HL-60 (cell line): Measurements from ENCODE around the gene SLFN5.

Experiments
- DNase-seq, 2 experiments: peaks; one replicate each; pipeline ENCODE4 v3.0.0-alpha.2; 2010 to 2020; ENCODE audit warnings: low read depth in 1 of 2, low spot score in 1 of 2
- H3K27ac ChIP-seq: fragments of 250-450 bp; sonication (Bioruptor Pico); replicated peaks from 2 replicates; pipeline ENCODE4 v1.5.1; 2020; ENCODE audit warnings: mild to moderate bottlenecking, moderate library complexity
- H3K27me3 ChIP-seq: fragments of 250-450 bp; sonication (Bioruptor Pico); 2 replicates; pipeline ENCODE4 v1.5.1; 2021; ENCODE audit warnings: mild to moderate bottlenecking, moderate library complexity; ENCODE audit not compliant: insufficient read depth, poor library complexity, severe bottlenecking
- H3K4me3 ChIP-seq: replicated peaks from 2 replicates; pipeline ENCODE4 v1.5.1; 2011; ENCODE audit warnings: mild to moderate bottlenecking, control low read depth, low read length; ENCODE audit not compliant: insufficient read depth
- GABPA ChIP-seq: IDR thresholded peaks from 2 replicates; pipeline ENCODE4 v1.6.1; 2012; ENCODE audit warnings: low read depth
- POLR2AphosphoS5 ChIP-seq: IDR thresholded peaks from 2 replicates; pipeline ENCODE4 v1.6.1; 2012; ENCODE audit warnings: low read depth
- SPI1 ChIP-seq: IDR thresholded peaks from 2 replicates; pipeline ENCODE4 v1.6.1; 2012; ENCODE audit warnings: low read depth, mild to moderate bottlenecking, borderline replicate concordance
- TF ChIP-seq, protein P1 (sequence below): IDR thresholded peaks from 2 replicates; pipeline ENCODE4 v1.6.1; 2012; ENCODE audit warnings: low read depth; ENCODE audit not compliant: insufficient replicate concordance
- TF ChIP-seq, protein P2 (sequence below): IDR thresholded peaks from one replicate; pipeline ENCODE4 v1.5.1; 2011; ENCODE audit warnings: low read length, control low read depth, inconsistent platforms; ENCODE audit not compliant: insufficient read depth

SLFN5 gene

DNA sequence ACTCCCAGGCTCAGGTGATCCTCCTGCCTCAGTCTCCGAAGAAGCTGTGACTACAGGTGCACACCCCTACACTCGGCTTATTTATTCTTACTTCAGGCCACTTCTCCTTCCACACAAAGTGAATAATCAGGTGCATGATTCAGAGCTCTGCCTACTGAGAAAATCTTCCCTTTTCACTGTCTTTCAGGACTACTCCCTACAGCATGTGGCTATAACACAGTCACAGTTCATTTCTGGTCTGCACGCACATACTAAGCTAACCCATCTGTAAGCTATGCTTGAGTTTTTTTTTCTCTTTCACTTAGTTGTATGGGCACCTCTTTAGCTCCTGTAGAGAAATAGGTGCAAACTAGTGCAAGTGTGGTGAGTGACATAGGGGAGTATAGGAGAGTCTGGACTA is 7.6 kb upstream of the SLFN5 start:
- H3K27me3 ChIP-seq = peaks cover 2% of the 10 kb centered on the region
- TF ChIP-seq GABPA (no peak), SPI1 (no peak), POLR2AphosphoS5 (no peak)
- TF ChIP-seq, protein P1, sequence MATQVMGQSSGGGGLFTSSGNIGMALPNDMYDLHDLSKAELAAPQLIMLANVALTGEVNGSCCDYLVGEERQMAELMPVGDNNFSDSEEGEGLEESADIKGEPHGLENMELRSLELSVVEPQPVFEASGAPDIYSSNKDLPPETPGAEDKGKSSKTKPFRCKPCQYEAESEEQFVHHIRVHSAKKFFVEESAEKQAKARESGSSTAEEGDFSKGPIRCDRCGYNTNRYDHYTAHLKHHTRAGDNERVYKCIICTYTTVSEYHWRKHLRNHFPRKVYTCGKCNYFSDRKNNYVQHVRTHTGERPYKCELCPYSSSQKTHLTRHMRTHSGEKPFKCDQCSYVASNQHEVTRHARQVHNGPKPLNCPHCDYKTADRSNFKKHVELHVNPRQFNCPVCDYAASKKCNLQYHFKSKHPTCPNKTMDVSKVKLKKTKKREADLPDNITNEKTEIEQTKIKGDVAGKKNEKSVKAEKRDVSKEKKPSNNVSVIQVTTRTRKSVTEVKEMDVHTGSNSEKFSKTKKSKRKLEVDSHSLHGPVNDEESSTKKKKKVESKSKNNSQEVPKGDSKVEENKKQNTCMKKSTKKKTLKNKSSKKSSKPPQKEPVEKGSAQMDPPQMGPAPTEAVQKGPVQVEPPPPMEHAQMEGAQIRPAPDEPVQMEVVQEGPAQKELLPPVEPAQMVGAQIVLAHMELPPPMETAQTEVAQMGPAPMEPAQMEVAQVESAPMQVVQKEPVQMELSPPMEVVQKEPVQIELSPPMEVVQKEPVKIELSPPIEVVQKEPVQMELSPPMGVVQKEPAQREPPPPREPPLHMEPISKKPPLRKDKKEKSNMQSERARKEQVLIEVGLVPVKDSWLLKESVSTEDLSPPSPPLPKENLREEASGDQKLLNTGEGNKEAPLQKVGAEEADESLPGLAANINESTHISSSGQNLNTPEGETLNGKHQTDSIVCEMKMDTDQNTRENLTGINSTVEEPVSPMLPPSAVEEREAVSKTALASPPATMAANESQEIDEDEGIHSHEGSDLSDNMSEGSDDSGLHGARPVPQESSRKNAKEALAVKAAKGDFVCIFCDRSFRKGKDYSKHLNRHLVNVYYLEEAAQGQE = no peak
- TF ChIP-seq, protein P2, sequence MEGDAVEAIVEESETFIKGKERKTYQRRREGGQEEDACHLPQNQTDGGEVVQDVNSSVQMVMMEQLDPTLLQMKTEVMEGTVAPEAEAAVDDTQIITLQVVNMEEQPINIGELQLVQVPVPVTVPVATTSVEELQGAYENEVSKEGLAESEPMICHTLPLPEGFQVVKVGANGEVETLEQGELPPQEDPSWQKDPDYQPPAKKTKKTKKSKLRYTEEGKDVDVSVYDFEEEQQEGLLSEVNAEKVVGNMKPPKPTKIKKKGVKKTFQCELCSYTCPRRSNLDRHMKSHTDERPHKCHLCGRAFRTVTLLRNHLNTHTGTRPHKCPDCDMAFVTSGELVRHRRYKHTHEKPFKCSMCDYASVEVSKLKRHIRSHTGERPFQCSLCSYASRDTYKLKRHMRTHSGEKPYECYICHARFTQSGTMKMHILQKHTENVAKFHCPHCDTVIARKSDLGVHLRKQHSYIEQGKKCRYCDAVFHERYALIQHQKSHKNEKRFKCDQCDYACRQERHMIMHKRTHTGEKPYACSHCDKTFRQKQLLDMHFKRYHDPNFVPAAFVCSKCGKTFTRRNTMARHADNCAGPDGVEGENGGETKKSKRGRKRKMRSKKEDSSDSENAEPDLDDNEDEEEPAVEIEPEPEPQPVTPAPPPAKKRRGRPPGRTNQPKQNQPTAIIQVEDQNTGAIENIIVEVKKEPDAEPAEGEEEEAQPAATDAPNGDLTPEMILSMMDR = no peak
- H3K4me3 ChIP-seq = no peak overlapping the region
- DNase-seq = no peak
- no peak overlapping the region for H3K27ac ChIP-seq

DNA sequence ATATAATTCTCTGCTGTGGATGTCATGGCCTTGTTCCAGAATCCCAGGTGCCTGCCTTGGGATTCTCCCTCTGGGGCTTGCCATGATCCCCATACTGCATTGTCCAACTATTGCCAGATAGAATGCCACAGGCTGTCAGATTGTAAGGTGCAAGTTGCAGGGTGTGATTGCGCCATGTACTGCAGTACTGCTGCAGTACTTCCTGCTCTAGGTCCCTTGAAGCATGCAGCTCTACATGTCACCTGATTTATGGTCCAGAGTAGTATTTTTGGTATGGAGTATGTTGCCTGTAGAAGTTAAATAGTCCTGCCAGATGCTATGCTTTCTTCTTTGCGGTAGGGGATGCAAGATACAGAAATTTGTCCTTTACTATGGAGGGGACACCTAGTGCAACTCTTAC is 7.0 kb upstream of the SLFN5 start:
- Histone ChIP-seq H3K4me3 (no peak overlapping the region), H3K27ac (no peak overlapping the region), H3K27me3 (peaks cover 2% of the 10 kb centered on the region)
- DNase-seq = no peak
- TF ChIP-seq, protein P1 = no peak
- no peak for TF ChIP-seq POLR2AphosphoS5

DNA sequence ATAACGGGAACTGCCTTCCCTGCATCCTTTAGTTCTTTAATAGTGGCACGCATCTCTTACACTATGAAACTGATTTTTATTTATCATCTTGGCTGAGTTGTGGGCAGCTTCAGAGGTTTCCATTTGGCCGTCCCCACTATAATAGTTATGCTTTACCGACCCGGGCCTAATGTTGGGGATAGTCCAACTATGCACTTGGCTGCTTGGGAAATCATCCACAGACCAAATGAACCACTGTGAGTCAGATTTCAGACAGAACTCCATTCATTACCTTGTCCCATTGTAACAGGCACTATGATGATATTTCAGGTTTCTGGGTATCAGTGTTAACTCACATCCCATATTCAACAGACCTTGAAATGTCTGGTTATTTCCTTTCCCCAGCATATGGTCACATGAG is 6.1 kb upstream of the SLFN5 start:
- no peak for DNase-seq
- H3K4me3 ChIP-seq = no peak overlapping the region
- peaks cover 2% of the 10 kb centered on the region for H3K27me3 ChIP-seq
- TF ChIP-seq POLR2AphosphoS5 = no peak
- H3K27ac ChIP-seq = no peak overlapping the region

DNA sequence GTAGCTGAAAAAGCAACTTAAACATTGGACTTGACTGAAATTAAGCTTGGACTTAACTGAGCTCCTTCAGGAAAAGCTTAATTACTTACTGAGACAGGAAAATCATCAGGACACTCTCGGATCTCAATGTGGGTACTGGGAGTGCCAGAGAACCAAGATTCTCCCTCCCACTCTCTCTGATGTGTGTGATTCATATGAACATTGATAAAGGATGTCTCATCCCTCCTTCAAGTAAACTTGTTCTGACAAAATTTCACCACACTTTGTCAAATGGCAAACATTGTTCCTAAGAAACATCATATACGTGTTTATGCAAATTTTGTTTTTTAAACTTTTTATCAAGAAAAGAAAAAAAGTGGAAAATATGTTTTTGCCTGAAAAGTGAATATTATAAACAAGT is 4.1 kb upstream of the SLFN5 start:
- TF ChIP-seq POLR2AphosphoS5 = no peak
- TF ChIP-seq SPI1 = no peak
- Histone ChIP-seq H3K27ac (no peak overlapping the region), H3K27me3 (peaks cover 2% of the 10 kb centered on the region), H3K4me3 (no peak overlapping the region)
- no peak for DNase-seq

DNA sequence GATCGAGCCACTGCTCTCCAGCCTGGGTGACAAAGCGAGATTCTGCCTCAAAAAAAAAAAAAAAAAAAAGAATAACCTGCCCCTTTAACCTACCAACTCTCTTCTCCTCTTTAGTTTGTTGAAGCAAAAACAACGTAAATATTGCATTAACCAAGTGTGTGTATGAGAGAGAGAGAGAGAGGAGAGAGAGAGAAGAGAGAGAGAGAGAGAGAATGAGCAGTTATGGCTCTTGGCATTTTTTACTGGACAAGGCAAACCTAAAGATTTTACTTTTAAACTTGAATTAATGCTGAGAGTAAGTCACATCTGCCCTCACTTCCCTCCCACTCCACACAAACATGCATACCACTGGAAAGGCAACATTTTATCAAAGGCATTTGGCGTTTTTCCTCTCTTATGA is 3.0 kb upstream of the SLFN5 start:
- TF ChIP-seq, protein P2 = no peak
- no peak for TF ChIP-seq SPI1
- no peak for TF ChIP-seq POLR2AphosphoS5
- TF ChIP-seq, protein P1 = no peak
- no peak for TF ChIP-seq GABPA
- no peak for DNase-seq
- Histone ChIP-seq H3K27ac (no peak overlapping the region), H3K27me3 (peaks cover 2% of the 10 kb centered on the region), H3K4me3 (no peak overlapping the region)
